Measurements from ENCODE around the gene CAMTA1. TPM values are rescaled to one million over a fixed set of nuclear protein-coding genes. Genes with fewer than 3 reads are reported as not detected.
A peak's percentile ranks its signal among the peaks of the same experiment; 100 is the strongest.

The CAMTA1 gene
- total RNA-seq, 3 donors from 2014 or later, result 73.4 to 114 (median 82.6) TPM

GRCh38 chr1:7678491-7679158, 893.4 kb downstream of the CAMTA1 start:
- Histone ChIP-seq H3K36me3 (ENCODE audit: low read depth) (no peaks in the 10 kb centered on the region), H3K9me3 (no peaks in the 10 kb centered on the region), H3K4me3 (no peak overlapping the region), H3K4me1 (ENCODE audit: low read depth) (peaks cover 17% of the 10 kb centered on the region)
- TF ChIP-seq, protein P1, sequence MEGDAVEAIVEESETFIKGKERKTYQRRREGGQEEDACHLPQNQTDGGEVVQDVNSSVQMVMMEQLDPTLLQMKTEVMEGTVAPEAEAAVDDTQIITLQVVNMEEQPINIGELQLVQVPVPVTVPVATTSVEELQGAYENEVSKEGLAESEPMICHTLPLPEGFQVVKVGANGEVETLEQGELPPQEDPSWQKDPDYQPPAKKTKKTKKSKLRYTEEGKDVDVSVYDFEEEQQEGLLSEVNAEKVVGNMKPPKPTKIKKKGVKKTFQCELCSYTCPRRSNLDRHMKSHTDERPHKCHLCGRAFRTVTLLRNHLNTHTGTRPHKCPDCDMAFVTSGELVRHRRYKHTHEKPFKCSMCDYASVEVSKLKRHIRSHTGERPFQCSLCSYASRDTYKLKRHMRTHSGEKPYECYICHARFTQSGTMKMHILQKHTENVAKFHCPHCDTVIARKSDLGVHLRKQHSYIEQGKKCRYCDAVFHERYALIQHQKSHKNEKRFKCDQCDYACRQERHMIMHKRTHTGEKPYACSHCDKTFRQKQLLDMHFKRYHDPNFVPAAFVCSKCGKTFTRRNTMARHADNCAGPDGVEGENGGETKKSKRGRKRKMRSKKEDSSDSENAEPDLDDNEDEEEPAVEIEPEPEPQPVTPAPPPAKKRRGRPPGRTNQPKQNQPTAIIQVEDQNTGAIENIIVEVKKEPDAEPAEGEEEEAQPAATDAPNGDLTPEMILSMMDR (IDR thresholded peaks at IDR 0.05), result no peak
- intact Hi-C loops (cut with DNase I, micrococcal nuclease), result no loop called here
- DNase-seq (peak; percentile 58 to 61 (median 58)), ATAC-seq (peak; percentile 77)

DNA sequence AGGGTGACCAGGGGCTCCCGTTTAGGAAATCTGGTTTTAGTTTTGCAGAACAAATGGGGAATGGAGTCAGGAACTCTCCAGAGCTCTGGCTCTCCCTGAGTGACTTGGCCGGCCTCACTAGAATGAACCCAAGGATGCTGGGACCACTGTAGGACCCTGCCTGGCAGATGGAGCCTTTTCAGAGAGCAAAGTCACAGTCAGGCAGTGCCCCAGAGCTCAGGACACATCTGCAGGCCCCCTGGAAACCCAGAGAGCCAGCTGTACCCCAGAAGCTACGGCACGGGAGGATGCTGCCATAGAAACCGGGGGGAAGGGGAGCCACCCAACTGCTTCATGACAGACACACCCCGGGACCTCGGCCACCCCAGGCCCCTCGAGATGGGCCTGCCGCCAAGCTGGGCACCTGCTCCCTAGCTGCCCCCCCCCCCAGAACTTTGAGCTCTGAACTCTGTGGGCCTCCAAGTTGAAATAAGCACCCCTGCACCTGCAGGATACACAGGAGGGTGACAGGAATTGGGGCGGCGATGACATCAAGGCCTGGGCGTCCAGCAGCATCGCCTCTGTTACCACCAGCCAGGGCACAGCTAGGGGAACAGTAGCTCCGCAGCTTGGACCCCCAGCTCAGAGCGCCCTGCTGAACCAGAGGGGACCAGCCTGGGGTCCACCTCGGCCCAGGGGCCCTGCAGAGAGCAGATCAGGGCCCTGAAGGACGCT, 894.1 kb downstream of the CAMTA1 start:
- TF ChIP-seq, protein P1 (IDR thresholded peaks at IDR 0.05), result no peak
- Histone ChIP-seq H3K4me1 (ENCODE audit: low read depth) (peaks cover 17% of the 10 kb centered on the region), H3K4me3 (no peak overlapping the region), H3K9me3 (no peaks in the 10 kb centered on the region), H3K36me3 (ENCODE audit: low read depth) (no peaks in the 10 kb centered on the region)
- ATAC-seq, result no peak
- intact Hi-C loops (cut with DNase I, micrococcal nuclease), result no loop called here
- DNase-seq, result peak in 1 of 3 donors; percentile 34

DNA sequence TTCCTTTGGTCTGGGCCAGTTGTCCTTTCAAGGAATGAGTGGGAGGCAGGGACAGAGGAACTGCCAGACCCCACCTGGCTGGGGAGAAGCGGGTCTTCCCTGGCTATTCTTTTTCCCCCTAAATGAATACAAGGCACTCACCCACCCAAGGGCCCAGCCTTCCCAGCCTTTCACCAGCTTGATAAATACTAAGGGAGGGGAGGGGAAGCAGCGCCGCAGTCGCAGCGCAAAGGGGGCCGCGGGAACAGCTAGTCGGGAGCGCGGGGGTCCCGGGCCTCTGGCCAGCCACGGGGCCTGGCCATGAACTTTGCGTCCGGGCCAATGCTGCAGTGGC, 894.6 kb downstream of the CAMTA1 start:
- intact Hi-C loops (cut with DNase I, micrococcal nuclease), result no loop called here
- TF ChIP-seq, protein P1 (IDR thresholded peaks at IDR 0.05), result no peak
- H3K36me3 ChIP-seq (ENCODE audit: low read depth), result no peaks in the 10 kb centered on the region
- H3K9me3 ChIP-seq, result no peaks in the 10 kb centered on the region
- H3K4me3 ChIP-seq, result peak overlapping the region; percentile 23
- peak in 1 of 3 donors; percentile 19 for DNase-seq
- ATAC-seq, result no peak
- H3K4me1 ChIP-seq (ENCODE audit: low read depth), result peaks cover 17% of the 10 kb centered on the region

DNA sequence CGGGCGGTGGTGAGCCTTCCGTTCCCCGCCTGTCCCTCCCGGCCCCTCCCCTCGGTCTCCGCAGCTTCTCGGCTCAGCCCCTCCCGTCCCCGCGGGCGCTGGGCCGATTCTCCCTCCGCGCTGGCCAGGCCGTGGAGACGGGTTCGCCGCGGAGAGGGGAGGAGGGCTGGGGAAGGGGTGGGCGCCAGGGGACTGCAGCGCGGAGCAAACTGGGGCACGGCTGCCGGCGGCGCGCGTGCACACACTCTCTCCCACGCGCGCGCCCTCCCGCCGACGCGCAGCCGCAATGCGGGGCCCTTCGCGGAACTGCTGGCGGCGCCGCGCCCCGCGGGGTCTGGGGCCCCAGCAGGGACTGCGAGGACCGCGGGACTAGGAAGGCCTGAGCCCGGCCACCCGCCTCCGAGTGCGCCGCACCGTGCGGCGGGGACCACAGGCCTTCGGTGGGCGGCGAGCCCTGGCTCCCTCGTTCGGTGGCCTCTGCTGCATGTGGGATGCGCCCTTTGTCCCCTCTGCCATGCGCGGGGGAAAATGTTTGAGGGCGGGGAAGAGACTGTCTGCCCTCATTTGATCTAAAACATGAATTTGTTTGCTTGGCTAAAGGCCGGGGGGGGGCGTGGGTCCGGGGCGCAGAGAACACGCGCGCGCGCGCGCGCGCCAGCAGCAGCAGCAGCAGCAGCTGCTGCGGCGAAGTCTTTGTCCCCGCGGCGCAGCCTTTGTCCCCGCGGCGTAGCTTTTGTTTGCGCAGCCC, 895.1 kb downstream of the CAMTA1 start:
- Histone ChIP-seq H3K36me3 (ENCODE audit: low read depth) (no peaks in the 10 kb centered on the region), H3K4me3 (peak overlapping the region; percentile 23), H3K9me3 (no peaks in the 10 kb centered on the region), H3K4me1 (ENCODE audit: low read depth) (peaks cover 17% of the 10 kb centered on the region)
- TF ChIP-seq, protein P1 (IDR thresholded peaks at IDR 0.05), result no peak
- peak; percentile 71 for ATAC-seq
- intact Hi-C loops (cut with DNase I, micrococcal nuclease), result no loop called here
- peak in 2 of 3 donors; percentile 53 to 71 for DNase-seq

GRCh38 chr1:7680955-7681268, 895.7 kb downstream of the CAMTA1 start:
- TF ChIP-seq, protein P1 (IDR thresholded peaks at IDR 0.05), result no peak
- Histone ChIP-seq H3K4me1 (ENCODE audit: low read depth) (peaks cover 17% of the 10 kb centered on the region), H3K36me3 (ENCODE audit: low read depth) (no peaks in the 10 kb centered on the region), H3K9me3 (no peaks in the 10 kb centered on the region), H3K4me3 (no peak overlapping the region)
- intact Hi-C loops (cut with DNase I, micrococcal nuclease), result no loop called here
- ATAC-seq (no peak), DNase-seq (no peak)

Measured in mucosa of descending colon (tissue), 3 donors.